HepG2 (cell line): ENCODE measurements around the gene DUXA. TPM values are rescaled to one million over a fixed set of nuclear protein-coding genes. Genes with fewer than 3 reads are reported as not detected.

Experiments
- ARID4A ChIP-seq: sonication (generic); formaldehyde crosslinking; IDR thresholded peaks from 2 replicates; pipeline ENCODE4 v1.5.0; 2020; ENCODE audit warnings: mild to moderate bottlenecking, missing genetic modification reagents, borderline replicate concordance
- DMAP1 ChIP-seq: IDR thresholded peaks from 2 replicates; pipeline ENCODE4 v1.6.1; 2016
- RERE ChIP-seq: IDR thresholded peaks from 2 replicates; pipeline ENCODE4 v1.6.1; 2016; ENCODE audit warnings: low read depth, missing genetic modification reagents, missing compliant biosample characterization
- SUZ12 ChIP-seq: fragments of 150-350 bp; IDR thresholded peaks from 2 replicates; pipeline ENCODE4 v1.6.1; 2014; ENCODE audit warnings: low read depth, low read length
- ZNF138 ChIP-seq: sonication (generic); formaldehyde crosslinking; IDR thresholded peaks from 2 replicates; pipeline ENCODE4 v1.5.0; 2020; ENCODE audit warnings: mild to moderate bottlenecking, low read depth, missing genetic modification reagents
- ZNF264 ChIP-seq: sonication (generic); formaldehyde crosslinking; IDR thresholded peaks from 2 replicates; pipeline ENCODE4 v1.4.0; 2020; ENCODE audit warnings: missing genetic modification reagents
- ZNF777 ChIP-seq: sonication (generic); formaldehyde crosslinking; IDR thresholded peaks from 2 replicates; pipeline ENCODE4 v1.4.0; 2020; ENCODE audit warnings: missing genetic modification reagents
- polyA plus RNA-seq, 8 experiments: library from polyadenylated mRNA; depleted of rRNA in 3 of 8; stranded (reverse) in 7 of 8; unstranded in 1 of 8; fragments of >200 nt; fragmentation: Illumina TruSeq in 4 of 8; extraction: Trizol in 4 of 8; gene quantifications; 2 replicates each; pipeline versions ENCODE4 v1.2.1 to v1.2.3, GENCODE V29; 2011 to 2016; ENCODE audit warnings: low read depth in 4 of 8, missing spikeins in 1 of 8, mixed read lengths in 1 of 8; ENCODE audit not compliant: insufficient read depth in 1 of 8
- total RNA-seq, 5 experiments: library from RNA; depleted of rRNA; stranded (reverse); fragments of >200 nt; fragmentation: Illumina TruSeq; extraction: Trizol; gene quantifications; 2 replicates each; pipeline ENCODE4 v1.2.3, GENCODE V29; 2016; ENCODE audit warnings: low read depth in 1 of 5
- TF ChIP-seq, protein P1 (sequence below): sonication (generic); formaldehyde crosslinking; IDR thresholded peaks from 2 replicates; pipeline ENCODE4 v1.5.0; 2020; ENCODE audit warnings: missing genetic modification reagents, mild to moderate bottlenecking, borderline replicate concordance
- TF ChIP-seq, protein P2 (sequence below): sonication (generic); formaldehyde crosslinking; IDR thresholded peaks from 2 replicates; pipeline ENCODE4 v1.9.0; 2021; ENCODE audit warnings: missing genetic modification reagents, mild to moderate bottlenecking, borderline replicate concordance
- TF ChIP-seq, protein P3 (sequence below): sonication (generic); formaldehyde crosslinking; IDR thresholded peaks from 2 replicates; pipeline ENCODE4 v1.4.0; 2020; ENCODE audit warnings: missing genetic modification reagents

DUXA gene
- total and polyA plus RNA-seq, 2 of the 13 experiments (the other 11 are each of a cell fraction or from before 2014, with no cell fraction given): not detected

DNA sequence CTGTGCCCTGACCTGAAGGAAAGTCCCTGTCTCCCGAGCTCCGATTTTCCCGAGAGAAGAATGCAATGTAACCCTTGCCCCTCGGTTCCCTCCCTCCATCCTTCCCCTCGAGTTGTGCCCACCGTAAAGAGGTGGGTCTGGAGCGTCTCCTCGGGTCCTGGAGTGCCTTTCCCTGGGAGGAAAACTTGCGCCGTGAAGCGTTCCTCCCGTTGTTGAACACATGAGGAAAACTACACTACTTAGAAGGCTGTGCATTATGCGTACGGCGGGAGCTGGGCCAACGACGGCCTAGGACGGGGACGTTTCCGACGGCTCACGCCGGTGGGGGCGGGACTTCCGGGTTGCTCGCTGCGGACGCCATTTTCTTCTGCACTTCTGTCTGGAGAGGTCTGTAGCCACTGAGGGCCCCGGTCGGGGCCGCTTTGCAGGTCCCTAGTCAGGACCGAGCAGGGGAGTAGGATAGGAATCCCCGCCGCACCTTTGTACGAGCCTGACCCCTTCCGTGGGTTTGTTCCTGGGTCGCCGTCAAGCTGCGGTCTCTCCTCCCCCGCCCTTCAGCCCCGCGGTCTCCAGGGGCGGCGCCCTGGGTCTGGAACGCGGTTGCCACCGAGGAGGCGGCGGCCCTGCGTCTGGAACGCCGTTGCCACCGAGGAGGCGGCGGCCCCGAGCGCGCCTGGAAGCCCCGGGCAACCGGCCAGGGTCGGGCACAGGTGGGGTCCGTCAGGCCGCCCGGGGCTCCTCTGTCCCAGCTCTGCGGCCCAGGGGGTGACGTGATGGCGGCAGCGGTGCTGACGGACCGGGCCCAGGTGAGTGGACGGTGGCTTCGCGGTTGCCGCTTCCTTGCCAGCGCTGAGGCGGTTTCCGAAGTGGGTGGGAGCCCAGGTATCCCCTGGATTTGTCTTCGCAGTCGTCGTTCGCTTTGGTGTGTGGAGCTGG lies 24.1 kb upstream of the DUXA start, which contains the start of gene ZNF264 (continued):
- TF ChIP-seq ARID4A (CRISPR knock-in tag) (peak; percentile 89), ZNF138 (peak; percentile 18; the same call in 1 of the 2 replicates), ZNF264 (CRISPR knock-in tag) (no peak), ZNF777 (peak; percentile 97), SUZ12 (no peak), DMAP1 (CRISPR knock-in tag) (peak; percentile 64), RERE (CRISPR knock-in tag) (no peak)
- TF ChIP-seq, protein P1, sequence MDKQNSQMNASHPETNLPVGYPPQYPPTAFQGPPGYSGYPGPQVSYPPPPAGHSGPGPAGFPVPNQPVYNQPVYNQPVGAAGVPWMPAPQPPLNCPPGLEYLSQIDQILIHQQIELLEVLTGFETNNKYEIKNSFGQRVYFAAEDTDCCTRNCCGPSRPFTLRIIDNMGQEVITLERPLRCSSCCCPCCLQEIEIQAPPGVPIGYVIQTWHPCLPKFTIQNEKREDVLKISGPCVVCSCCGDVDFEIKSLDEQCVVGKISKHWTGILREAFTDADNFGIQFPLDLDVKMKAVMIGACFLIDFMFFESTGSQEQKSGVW (CRISPR knock-in tag): no peak
- TF ChIP-seq, protein P2, sequence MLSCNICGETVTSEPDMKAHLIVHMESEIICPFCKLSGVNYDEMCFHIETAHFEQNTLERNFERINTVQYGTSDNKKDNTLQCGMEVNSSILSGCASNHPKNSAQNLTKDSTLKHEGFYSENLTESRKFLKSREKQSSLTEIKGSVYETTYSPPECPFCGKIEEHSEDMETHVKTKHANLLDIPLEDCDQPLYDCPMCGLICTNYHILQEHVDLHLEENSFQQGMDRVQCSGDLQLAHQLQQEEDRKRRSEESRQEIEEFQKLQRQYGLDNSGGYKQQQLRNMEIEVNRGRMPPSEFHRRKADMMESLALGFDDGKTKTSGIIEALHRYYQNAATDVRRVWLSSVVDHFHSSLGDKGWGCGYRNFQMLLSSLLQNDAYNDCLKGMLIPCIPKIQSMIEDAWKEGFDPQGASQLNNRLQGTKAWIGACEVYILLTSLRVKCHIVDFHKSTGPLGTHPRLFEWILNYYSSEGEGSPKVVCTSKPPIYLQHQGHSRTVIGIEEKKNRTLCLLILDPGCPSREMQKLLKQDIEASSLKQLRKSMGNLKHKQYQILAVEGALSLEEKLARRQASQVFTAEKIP (CRISPR knock-in tag): no peak
- TF ChIP-seq, protein P3, sequence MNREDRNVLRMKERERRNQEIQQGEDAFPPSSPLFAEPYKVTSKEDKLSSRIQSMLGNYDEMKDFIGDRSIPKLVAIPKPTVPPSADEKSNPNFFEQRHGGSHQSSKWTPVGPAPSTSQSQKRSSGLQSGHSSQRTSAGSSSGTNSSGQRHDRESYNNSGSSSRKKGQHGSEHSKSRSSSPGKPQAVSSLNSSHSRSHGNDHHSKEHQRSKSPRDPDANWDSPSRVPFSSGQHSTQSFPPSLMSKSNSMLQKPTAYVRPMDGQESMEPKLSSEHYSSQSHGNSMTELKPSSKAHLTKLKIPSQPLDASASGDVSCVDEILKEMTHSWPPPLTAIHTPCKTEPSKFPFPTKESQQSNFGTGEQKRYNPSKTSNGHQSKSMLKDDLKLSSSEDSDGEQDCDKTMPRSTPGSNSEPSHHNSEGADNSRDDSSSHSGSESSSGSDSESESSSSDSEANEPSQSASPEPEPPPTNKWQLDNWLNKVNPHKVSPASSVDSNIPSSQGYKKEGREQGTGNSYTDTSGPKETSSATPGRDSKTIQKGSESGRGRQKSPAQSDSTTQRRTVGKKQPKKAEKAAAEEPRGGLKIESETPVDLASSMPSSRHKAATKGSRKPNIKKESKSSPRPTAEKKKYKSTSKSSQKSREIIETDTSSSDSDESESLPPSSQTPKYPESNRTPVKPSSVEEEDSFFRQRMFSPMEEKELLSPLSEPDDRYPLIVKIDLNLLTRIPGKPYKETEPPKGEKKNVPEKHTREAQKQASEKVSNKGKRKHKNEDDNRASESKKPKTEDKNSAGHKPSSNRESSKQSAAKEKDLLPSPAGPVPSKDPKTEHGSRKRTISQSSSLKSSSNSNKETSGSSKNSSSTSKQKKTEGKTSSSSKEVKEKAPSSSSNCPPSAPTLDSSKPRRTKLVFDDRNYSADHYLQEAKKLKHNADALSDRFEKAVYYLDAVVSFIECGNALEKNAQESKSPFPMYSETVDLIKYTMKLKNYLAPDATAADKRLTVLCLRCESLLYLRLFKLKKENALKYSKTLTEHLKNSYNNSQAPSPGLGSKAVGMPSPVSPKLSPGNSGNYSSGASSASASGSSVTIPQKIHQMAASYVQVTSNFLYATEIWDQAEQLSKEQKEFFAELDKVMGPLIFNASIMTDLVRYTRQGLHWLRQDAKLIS (CRISPR knock-in tag): no peak
